ENCODE measurements around the gene KCNQ1.

The KCNQ1 gene

DNA sequence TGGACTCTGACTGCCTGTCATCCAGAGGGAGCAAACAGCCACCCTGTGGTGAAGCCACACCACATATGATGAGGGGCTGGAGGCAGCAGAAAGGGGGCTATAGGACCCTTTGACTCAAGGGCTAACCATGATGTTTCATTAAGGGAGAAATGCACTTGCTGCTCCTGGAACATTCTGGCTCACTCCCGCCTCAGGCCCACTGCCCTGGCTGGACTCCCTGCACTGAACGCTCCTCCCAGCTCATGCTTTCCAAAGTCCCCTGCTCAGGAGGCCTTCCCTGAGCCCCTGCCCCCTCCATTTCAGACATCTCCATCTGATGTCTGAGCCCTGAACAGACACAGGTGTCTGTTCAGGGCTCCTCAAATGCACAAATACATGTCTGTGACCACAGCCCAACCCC lies 371.7 kb downstream of the KCNQ1 start:
- no peak for DNase-seq (ENCODE audit: low read depth in 2 of 2, low spot score in 1 of 2)

GRCh38 chr11:2816941-2817421 lies 372.2 kb downstream of the KCNQ1 start:
- DNase-seq (ENCODE audit: low read depth in 2 of 2, low spot score in 1 of 2) = no peak

DNA sequence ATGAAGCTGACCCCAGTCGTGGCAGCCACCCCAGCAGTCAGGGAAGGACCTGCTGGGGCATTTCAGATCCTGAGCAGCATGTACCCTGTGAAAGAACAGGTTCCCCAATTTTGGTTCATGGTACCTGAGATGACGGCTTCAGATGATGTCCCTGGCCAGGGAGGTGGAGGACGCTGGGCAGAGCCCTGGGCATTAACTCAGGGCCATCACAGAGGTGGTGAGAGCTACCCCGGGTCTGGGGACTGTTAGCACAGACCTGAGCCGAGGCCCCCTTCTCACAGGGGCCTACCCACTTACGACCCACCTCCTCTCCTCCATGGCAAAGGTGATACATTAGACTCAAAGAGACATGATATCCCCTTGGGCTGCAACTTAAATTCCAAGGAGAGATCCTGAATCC lies 372.6 kb downstream of the KCNQ1 start:
- no peak for DNase-seq (ENCODE audit: low read depth in 2 of 2, low spot score in 1 of 2)

DNA sequence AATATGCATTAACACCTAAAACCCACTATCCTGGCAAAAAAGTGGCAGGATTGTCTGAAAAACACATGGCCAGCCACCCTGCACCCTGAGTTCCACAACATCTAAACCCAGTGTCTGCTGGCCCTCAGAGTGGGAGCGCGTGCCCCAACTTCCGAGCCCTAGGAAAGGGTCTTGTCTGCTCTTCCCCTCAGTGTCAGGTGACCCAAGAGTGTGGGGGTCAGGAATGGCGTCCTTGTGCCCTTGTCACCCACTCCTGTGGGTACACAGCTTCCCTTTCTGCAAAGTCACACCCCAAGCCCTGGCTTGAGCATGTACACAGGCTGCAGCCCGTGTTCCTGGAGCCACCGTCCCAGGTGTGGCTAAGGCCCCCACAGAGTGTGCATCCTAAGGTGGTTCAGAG lies 373.2 kb downstream of the KCNQ1 start:
- no peak for DNase-seq (ENCODE audit: low read depth in 2 of 2, low spot score in 1 of 2)

GRCh38 chr11:2818503-2818902 lies 373.7 kb downstream of the KCNQ1 start:
- DNase-seq (ENCODE audit: low read depth in 2 of 2, low spot score in 1 of 2) = no peak

DNA sequence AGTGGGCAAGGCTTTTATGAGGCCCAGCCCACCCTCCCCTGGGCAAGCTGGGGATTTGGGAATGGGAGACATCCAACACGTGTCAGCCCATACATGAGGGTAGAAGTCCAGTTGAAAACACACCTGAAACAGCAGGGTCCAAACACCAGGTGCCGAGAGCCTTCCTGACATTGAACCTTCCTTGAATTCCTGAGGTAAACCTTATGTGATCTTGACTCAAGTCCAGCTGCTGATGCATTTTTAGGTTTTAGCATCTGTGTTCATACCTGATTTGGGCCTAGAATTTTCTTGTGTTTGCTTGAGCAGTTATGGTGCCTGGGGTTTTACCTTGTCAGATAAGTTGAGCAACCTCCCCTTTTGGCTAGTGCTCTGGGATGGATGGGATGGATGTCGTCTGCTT lies 374.5 kb downstream of the KCNQ1 start:
- DNase-seq (ENCODE audit: low read depth in 2 of 2, low spot score in 1 of 2) = no peak

DNA sequence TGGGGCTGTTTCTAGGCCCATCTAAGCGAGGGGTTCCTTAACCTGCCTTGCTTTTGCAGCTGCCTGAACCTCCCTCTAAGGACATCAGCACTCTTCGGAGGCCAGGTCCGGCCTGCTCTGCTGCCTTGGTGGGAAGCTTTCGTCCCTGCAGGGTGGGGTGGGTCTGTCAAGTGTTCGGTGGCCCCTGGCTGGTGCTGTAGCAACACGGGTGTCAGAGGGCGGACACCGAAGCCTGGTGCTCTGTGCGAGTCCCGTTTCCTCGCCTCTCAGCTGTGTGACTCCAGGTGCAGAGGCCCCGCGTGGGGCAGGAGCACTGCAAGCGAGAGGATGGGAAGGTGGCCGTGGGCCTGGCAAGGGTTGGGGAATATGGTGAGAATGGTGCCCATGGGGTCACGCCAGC lies 376.2 kb downstream of the KCNQ1 start:
- no peak for DNase-seq (ENCODE audit: low read depth in 2 of 2, low spot score in 1 of 2)

DNA sequence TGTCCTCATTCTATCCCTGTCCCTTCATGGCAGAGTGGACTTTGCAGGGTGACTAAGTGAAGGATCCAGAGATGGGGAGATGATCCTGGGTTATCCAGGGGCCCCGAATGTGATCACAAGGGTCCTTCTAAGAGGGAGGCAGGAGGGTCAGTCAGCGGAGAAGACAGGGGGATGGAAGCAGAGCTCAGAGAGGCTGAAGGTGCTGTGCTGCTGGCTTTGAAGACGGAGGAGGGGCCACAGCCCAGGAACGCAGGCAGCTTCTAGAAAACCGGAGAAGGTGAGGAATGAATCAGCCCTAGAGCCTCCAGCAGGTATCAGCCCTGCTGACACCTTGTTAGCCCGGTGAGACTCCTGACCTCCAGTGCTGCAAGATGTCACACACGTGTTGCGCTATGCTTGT lies 377.1 kb downstream of the KCNQ1 start:
- DNase-seq (ENCODE audit: low read depth in 2 of 2, low spot score in 1 of 2) = no peak

- no peak for DNase-seq (ENCODE audit: low read depth in 2 of 2, low spot score in 1 of 2)
Observed at GRCh38 chr11:2824851-2825250, 380.0 kb downstream of the KCNQ1 start.

- DNase-seq (ENCODE audit: low read depth in 2 of 2, low spot score in 1 of 2) = no peak
Observed at GRCh38 chr11:2825261-2825888, 380.6 kb downstream of the KCNQ1 start.

GRCh38 chr11:2825889-2826678 lies 381.3 kb downstream of the KCNQ1 start:
- DNase-seq (ENCODE audit: low read depth in 2 of 2, low spot score in 1 of 2) = no peak

- DNase-seq (ENCODE audit: low read depth in 2 of 2, low spot score in 1 of 2) = no peak
Observed at GRCh38 chr11:2826679-2827056, 381.9 kb downstream of the KCNQ1 start.

DNA sequence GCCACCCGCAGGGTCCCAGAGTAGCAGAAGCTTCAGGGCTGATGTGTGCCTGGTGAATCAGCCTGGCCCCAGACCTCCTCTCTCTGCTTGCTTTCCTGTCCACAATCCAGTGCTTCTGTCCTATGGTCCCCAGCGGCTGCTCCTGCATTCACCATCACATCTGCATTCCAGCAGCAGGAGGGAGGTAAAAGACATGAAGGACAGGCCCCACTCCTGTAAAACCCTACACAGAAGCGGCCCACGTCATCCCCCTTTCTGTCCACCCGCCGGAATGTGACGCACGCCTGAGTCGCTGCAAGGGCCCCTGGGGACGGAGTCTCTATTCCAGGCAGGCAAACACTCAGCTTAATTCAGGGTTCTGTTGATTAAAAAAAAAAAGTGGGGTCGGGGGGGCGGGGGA lies 382.4 kb downstream of the KCNQ1 start:
- DNase-seq (ENCODE audit: low read depth in 2 of 2, low spot score in 1 of 2) = no peak

GRCh38 chr11:2827792-2828191 lies 383.0 kb downstream of the KCNQ1 start:
- DNase-seq (ENCODE audit: low read depth in 2 of 2, low spot score in 1 of 2) = no peak

GRCh38 chr11:2828585-2829330 lies 383.9 kb downstream of the KCNQ1 start:
- DNase-seq (ENCODE audit: low read depth in 2 of 2, low spot score in 1 of 2) = no peak

- no peak for DNase-seq (ENCODE audit: low read depth in 2 of 2, low spot score in 1 of 2)
Observed at GRCh38 chr11:2830030-2830812, 385.4 kb downstream of the KCNQ1 start.

DNA sequence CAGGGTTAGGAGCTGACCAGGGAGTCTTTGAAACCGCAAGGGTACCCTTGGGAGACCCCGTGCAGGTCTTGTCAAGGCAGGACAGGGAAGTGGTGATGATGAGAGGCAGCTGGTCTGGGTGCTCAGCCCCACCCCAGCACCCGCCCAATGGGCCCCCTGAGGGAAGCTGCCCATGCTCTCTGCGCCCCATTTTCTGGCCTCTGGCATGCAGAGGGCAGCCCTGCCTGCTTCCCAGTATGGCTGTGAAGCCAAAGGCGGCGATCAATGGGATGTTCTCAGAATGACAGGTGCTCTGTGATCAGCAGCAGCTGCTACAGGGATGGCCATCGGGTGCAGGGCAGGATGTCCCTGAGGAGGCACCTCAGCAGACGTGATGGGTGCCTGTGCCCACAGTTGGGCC lies 386.1 kb downstream of the KCNQ1 start:
- DNase-seq (ENCODE audit: low read depth in 2 of 2, low spot score in 1 of 2) = no peak

- no peak for DNase-seq (ENCODE audit: low read depth in 2 of 2, low spot score in 1 of 2)
Observed at GRCh38 chr11:2831781-2832532, 387.1 kb downstream of the KCNQ1 start.

DNA sequence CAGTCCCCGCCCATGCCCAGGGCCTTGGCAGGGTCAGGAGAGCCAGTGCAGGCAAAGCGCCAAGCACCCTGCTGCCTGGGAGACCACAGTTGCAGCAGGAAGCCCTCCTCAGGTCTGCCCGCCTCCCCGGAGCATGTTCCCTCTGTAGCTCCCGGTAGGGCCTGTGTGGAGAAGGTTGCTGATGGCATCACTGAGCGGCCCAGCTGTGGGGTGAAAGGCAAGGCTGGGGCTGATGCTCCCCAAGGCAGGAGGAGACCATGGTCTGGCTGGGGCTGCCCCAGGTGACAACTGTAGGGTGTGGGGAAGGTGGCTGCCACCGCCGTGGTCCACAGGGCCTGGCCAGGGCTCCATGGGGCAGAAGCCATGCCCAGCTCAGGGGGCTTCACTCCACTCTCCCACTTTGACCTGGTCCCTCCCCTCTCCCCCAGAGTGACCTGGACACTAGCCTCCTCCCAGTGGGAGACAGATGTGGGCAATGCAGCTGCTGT lies 387.8 kb downstream of the KCNQ1 start:
- DNase-seq (ENCODE audit: low read depth in 2 of 2, low spot score in 1 of 2) = no peak

GRCh38 chr11:2833051-2833715 lies 388.4 kb downstream of the KCNQ1 start:
- DNase-seq (ENCODE audit: low read depth in 2 of 2, low spot score in 1 of 2) = no peak

Measured in stimulated activated CD8-positive, alpha-beta memory T cell treated with anti-CD3 and anti-CD28 coated beads, Interleukin-4, amount 100 ng/mL, for 4 hours (primary cell).